ENCODE data around the gene ZW10.
"Not testable (repeated sequence)": the region's sequence is repeated elsewhere in the genome, so short reads cannot be mapped to it uniquely, and the experiment has no call there.

The ZW10 gene

GRCh38 chr11:113773416-113774173 is at the start of gene ZW10:
Gene ZW10 (minus strand): TSS chr11:113773692. CDS start chr11:113773666, 26 bp downstream.
- DNase-seq (ENCODE audit: low spot score) = peak; percentile 92

- DNase-seq (ENCODE audit: low spot score) = no peak
Observed at GRCh38 chr11:113818426-113818825, 44.9 kb upstream of the ZW10 start.

GRCh38 chr11:113817626-113818025 is 44.1 kb upstream of the ZW10 start:
- DNase-seq (ENCODE audit: low spot score) = no peak

GRCh38 chr11:113817162-113817561 is 43.7 kb upstream of the ZW10 start:
- no peak for DNase-seq (ENCODE audit: low spot score)

GRCh38 chr11:113814181-113814580 is 40.7 kb upstream of the ZW10 start:
- no peak for DNase-seq (ENCODE audit: low spot score)

- DNase-seq (ENCODE audit: low spot score) = no peak
Observed at GRCh38 chr11:113808931-113809330, 35.4 kb upstream of the ZW10 start.

- DNase-seq (ENCODE audit: low spot score) = peak; percentile 1
Observed at GRCh38 chr11:113806406-113806805, 32.9 kb upstream of the ZW10 start.

GRCh38 chr11:113805640-113806039 is 32.1 kb upstream of the ZW10 start:
- DNase-seq (ENCODE audit: low spot score) = no peak

GRCh38 chr11:113802621-113803020 is 29.1 kb upstream of the ZW10 start:
- DNase-seq (ENCODE audit: low spot score) = no peak

GRCh38 chr11:113796663-113797259 is 23.3 kb upstream of the ZW10 start:
- DNase-seq (ENCODE audit: low spot score) = peak; percentile 36

- no peak for DNase-seq (ENCODE audit: low spot score)
Observed at GRCh38 chr11:113789675-113790320, 16.3 kb upstream of the ZW10 start.

- DNase-seq (ENCODE audit: low spot score) = not testable (repeated sequence)
Observed at GRCh38 chr11:113789016-113789415, 15.5 kb upstream of the ZW10 start.

GRCh38 chr11:113782134-113782533 is 8.6 kb upstream of the ZW10 start:
- DNase-seq (ENCODE audit: low spot score) = no peak

GRCh38 chr11:113781682-113782081 is 8.2 kb upstream of the ZW10 start:
- no peak for DNase-seq (ENCODE audit: low spot score)

- no peak for DNase-seq (ENCODE audit: low spot score)
Observed at GRCh38 chr11:113779496-113779895, 6.0 kb upstream of the ZW10 start, which contains the start of gene CLDN25. Gene CLDN25 (plus strand): TSS chr11:113779796. CDS start chr11:113779796, 0 bp downstream.

- DNase-seq (ENCODE audit: low spot score) = no peak
Observed at GRCh38 chr11:113778111-113778910, 4.8 kb upstream of the ZW10 start.

- no peak for DNase-seq (ENCODE audit: low spot score)
Observed at GRCh38 chr11:113774174-113774503, 647 bp upstream of the ZW10 start.

- DNase-seq (ENCODE audit: low spot score) = no peak
Observed at GRCh38 chr11:113773092-113773415, 438 bp downstream of the ZW10 start.

GRCh38 chr11:113771964-113772363 is 1.5 kb downstream of the ZW10 start:
- no peak for DNase-seq (ENCODE audit: low spot score)

GRCh38 chr11:113764527-113765219 is 8.8 kb downstream of the ZW10 start:
- no peak for DNase-seq (ENCODE audit: low spot score)

- not testable (repeated sequence) for DNase-seq (ENCODE audit: low spot score)
Observed at GRCh38 chr11:113763040-113763439, 10.5 kb downstream of the ZW10 start.

- DNase-seq (ENCODE audit: low spot score) = no peak
Observed at GRCh38 chr11:113760241-113760640, 13.3 kb downstream of the ZW10 start.

Data from CD4-positive, alpha-beta T cell treated with Interleukin-2 at 100 ng/mL for 4 hours (primary cell).